HepG2 (cell line): Measurements from ENCODE around the gene CCDC88B. TPM values are rescaled to one million over a fixed set of nuclear protein-coding genes. Genes with fewer than 3 reads are reported as not detected.

Source experiments
- AHR ChIP-seq: IDR thresholded peaks from 2 replicates; pipeline ENCODE4 v1.6.1; 2018; ENCODE audit warnings: missing genetic modification reagents, missing compliant biosample characterization
- DNMT3B ChIP-seq: conservative IDR thresholded peaks from 2 replicates; pipeline ENCODE4 v1.6.1; 2016; ENCODE audit warnings: missing biosample characterization, control low read depth
- JUND ChIP-seq: sonication (generic); formaldehyde crosslinking; IDR thresholded peaks from 2 replicates; pipeline ENCODE4 v1.8.0; 2022; ENCODE audit warnings: mild to moderate bottlenecking, missing genetic modification reagents
- KLF13 ChIP-seq: sonication (generic); formaldehyde crosslinking; IDR thresholded peaks from 2 replicates; pipeline ENCODE4 v1.4.0; 2020; ENCODE audit warnings: mild to moderate bottlenecking, missing genetic modification reagents
- KLF9 ChIP-seq: IDR thresholded peaks from 2 replicates; pipeline ENCODE4 v1.6.1; 2016; ENCODE audit warnings: low read depth
- MYC ChIP-seq: sonication (generic); formaldehyde crosslinking; IDR thresholded peaks from 2 replicates; pipeline ENCODE4 v1.9.0; 2021; ENCODE audit warnings: missing genetic modification reagents, borderline replicate concordance
- PAF1 ChIP-seq: IDR thresholded peaks from 2 replicates; pipeline ENCODE4 v1.6.1; 2016; ENCODE audit warnings: missing genetic modification reagents, missing compliant biosample characterization
- PAX8 ChIP-seq: sonication (generic); formaldehyde crosslinking; IDR thresholded peaks from 2 replicates; pipeline ENCODE4 v1.8.0; 2022; ENCODE audit warnings: mild to moderate bottlenecking, missing genetic modification reagents, borderline replicate concordance
- RFXAP ChIP-seq: sonication (generic); formaldehyde crosslinking; IDR thresholded peaks from 2 replicates; pipeline ENCODE4 v1.4.0; 2020; ENCODE audit warnings: missing genetic modification reagents, borderline replicate concordance
- SALL1 ChIP-seq: sonication (generic); formaldehyde crosslinking; IDR thresholded peaks from 2 replicates; pipeline ENCODE4 v1.8.0; 2022; ENCODE audit warnings: mild to moderate bottlenecking, missing genetic modification reagents
- STAT5B ChIP-seq: sonication (generic); formaldehyde crosslinking; IDR thresholded peaks from 2 replicates; pipeline ENCODE4 v1.4.0; 2020; ENCODE audit warnings: missing genetic modification reagents
- TFDP2 ChIP-seq: sonication (generic); formaldehyde crosslinking; IDR thresholded peaks from 2 replicates; pipeline ENCODE4 v1.4.0; 2020; ENCODE audit warnings: missing genetic modification reagents
- ZBTB42 ChIP-seq: sonication (generic); formaldehyde crosslinking; IDR thresholded peaks from 2 replicates; pipeline ENCODE4 v1.5.0; 2020; ENCODE audit warnings: mild to moderate bottlenecking, missing genetic modification reagents
- ZNF282 ChIP-seq: fragments of 450-650 bp; IDR thresholded peaks from 2 replicates; pipeline ENCODE4 v1.6.1; 2018; ENCODE audit not compliant: partially characterized antibody
- ZNF513 ChIP-seq: sonication (generic); formaldehyde crosslinking; conservative IDR thresholded peaks from 2 replicates; pipeline ENCODE4 v1.5.0; 2020; ENCODE audit warnings: missing genetic modification reagents
- ZNF572 ChIP-seq: sonication (generic); formaldehyde crosslinking; IDR thresholded peaks from 2 replicates; pipeline ENCODE4 v1.5.1; 2020; ENCODE audit warnings: mild to moderate bottlenecking, missing genetic modification reagents
- ZNF629 ChIP-seq: sonication (generic); formaldehyde crosslinking; conservative IDR thresholded peaks from 2 replicates; pipeline ENCODE4 v1.5.0; 2020; ENCODE audit warnings: missing genetic modification reagents
- ZNF639 ChIP-seq: conservative IDR thresholded peaks from 2 replicates; pipeline ENCODE4 v1.6.1; 2018; ENCODE audit warnings: missing genetic modification reagents
- ZNF746 ChIP-seq: sonication (generic); formaldehyde crosslinking; IDR thresholded peaks from 2 replicates; pipeline ENCODE4 v1.8.0; 2022; ENCODE audit warnings: mild to moderate bottlenecking, missing genetic modification reagents
- ZSCAN29 ChIP-seq: sonication (generic); formaldehyde crosslinking; conservative IDR thresholded peaks from 2 replicates; pipeline ENCODE4 v1.4.0; 2020; ENCODE audit warnings: mild to moderate bottlenecking, missing genetic modification reagents
- ZSCAN31 ChIP-seq: sonication (generic); formaldehyde crosslinking; IDR thresholded peaks from 2 replicates; pipeline ENCODE4 v1.5.0; 2020; ENCODE audit warnings: low read depth, mild to moderate bottlenecking, missing genetic modification reagents
- polyA plus RNA-seq, 8 experiments: library from polyadenylated mRNA; depleted of rRNA in 3 of 8; stranded (reverse) in 7 of 8; unstranded in 1 of 8; fragments of >200 nt; fragmentation: Illumina TruSeq in 4 of 8; extraction: Trizol in 4 of 8; gene quantifications; 2 replicates each; pipeline versions ENCODE4 v1.2.1 to v1.2.3, GENCODE V29; 2011 to 2016; ENCODE audit warnings: low read depth in 4 of 8, missing spikeins in 1 of 8, mixed read lengths in 1 of 8; ENCODE audit not compliant: insufficient read depth in 1 of 8
- total RNA-seq, 5 experiments: library from RNA; depleted of rRNA; stranded (reverse); fragments of >200 nt; fragmentation: Illumina TruSeq; extraction: Trizol; gene quantifications; 2 replicates each; pipeline ENCODE4 v1.2.3, GENCODE V29; 2016; ENCODE audit warnings: low read depth in 1 of 5
- TF ChIP-seq, protein P1 (sequence below): IDR thresholded peaks from 2 replicates; pipeline ENCODE4 v1.6.1; 2012; ENCODE audit warnings: low read length, improper control_type of control experiment

CCDC88B gene
- total and polyA plus RNA-seq, 2 of the 13 experiments (the other 11 are each of a cell fraction or from before 2014, with no cell fraction given): 3.6 to 4.8 TPM

DNA sequence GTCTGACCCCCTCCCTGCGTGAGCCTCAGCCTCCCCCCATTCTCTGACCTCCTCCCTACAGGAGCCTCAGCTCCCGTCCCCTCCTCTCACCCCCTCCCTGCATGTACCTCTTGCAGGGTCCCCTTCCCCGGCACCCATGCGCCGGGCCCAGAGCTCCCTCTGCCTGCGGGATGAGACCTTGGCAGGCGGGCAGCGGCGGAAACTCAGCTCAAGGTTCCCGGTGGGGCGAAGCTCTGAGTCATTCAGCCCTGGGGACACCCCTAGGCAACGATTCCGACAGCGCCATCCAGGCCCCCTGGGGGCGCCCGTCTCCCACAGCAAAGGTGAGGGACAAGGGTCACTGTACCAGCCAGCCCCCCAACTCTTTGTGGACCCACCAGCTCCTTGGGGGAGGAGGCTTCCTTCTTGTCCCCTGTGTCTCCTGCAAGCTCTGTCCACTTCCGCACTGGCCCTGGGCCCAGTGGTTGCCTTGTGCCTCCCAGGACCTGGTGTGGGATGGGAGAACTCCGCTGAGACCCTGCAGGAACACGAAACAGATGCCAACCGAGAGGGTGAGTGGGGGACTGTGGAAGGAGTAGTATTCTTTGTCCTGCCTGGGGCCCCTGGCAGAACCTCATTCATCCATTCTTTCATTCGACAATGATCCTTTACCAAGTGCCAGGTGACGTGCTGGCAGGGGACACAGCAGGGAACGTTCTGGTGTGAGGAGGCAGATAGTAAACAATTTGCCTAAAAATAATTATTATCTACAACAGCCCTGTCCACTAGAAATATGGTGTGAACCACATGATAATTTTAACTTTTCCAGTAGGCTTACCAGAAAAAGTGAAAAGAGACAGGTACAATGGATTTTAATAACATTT lies 15.3 kb downstream of the CCDC88B start (continued):
- peak; percentile 58; the same call in 1 of the 2 replicates for TF ChIP-seq ZNF639
- no peak for TF ChIP-seq PAX8 (CRISPR knock-in tag)
- no peak for TF ChIP-seq ZSCAN29
- TF ChIP-seq ZNF513 (CRISPR knock-in tag): no peak
- no peak; the same call in 1 of the 2 replicates for TF ChIP-seq MYC (CRISPR knock-in tag)
- 0 out of 2 replicates have a peak, but pooled peaks have one; percentile 66 for TF ChIP-seq AHR
- TF ChIP-seq ZBTB42 (CRISPR knock-in tag): no peak
- TF ChIP-seq, protein P1, sequence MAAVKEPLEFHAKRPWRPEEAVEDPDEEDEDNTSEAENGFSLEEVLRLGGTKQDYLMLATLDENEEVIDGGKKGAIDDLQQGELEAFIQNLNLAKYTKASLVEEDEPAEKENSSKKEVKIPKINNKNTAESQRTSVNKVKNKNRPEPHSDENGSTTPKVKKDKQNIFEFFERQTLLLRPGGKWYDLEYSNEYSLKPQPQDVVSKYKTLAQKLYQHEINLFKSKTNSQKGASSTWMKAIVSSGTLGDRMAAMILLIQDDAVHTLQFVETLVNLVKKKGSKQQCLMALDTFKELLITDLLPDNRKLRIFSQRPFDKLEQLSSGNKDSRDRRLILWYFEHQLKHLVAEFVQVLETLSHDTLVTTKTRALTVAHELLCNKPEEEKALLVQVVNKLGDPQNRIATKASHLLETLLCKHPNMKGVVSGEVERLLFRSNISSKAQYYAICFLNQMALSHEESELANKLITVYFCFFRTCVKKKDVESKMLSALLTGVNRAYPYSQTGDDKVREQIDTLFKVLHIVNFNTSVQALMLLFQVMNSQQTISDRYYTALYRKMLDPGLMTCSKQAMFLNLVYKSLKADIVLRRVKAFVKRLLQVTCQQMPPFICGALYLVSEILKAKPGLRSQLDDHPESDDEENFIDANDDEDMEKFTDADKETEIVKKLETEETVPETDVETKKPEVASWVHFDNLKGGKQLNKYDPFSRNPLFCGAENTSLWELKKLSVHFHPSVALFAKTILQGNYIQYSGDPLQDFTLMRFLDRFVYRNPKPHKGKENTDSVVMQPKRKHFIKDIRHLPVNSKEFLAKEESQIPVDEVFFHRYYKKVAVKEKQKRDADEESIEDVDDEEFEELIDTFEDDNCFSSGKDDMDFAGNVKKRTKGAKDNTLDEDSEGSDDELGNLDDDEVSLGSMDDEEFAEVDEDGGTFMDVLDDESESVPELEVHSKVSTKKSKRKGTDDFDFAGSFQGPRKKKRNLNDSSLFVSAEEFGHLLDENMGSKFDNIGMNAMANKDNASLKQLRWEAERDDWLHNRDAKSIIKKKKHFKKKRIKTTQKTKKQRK: no peak
- no peak; the same call in 1 of the 2 replicates for TF ChIP-seq ZNF629 (CRISPR knock-in tag)
- peak; percentile 43; the same call in 1 of the 2 replicates for TF ChIP-seq TFDP2 (CRISPR knock-in tag)
- no peak for TF ChIP-seq KLF13 (CRISPR knock-in tag)
- no peak for TF ChIP-seq ZNF746 (CRISPR knock-in tag)
- TF ChIP-seq SALL1: peak; percentile 69
- TF ChIP-seq ZNF572 (CRISPR knock-in tag): 0 out of 2 replicates have a peak, but pooled peaks have one; percentile 56
- TF ChIP-seq KLF9 (CRISPR knock-in tag): no peak
- TF ChIP-seq STAT5B (CRISPR knock-in tag): no peak
- TF ChIP-seq RFXAP: no peak
- peak; percentile 58; the same call in 1 of the 2 replicates for TF ChIP-seq ZSCAN31
- no peak for TF ChIP-seq PAF1 (CRISPR knock-in tag)
- no peak for TF ChIP-seq ZNF282
- TF ChIP-seq DNMT3B (CRISPR knock-in tag): no peak
- TF ChIP-seq JUND (CRISPR knock-in tag): peak; percentile 64; the same call in 1 of the 2 replicates
